ENCODE data around the gene UBE2V1.
"Not testable (repeated sequence)": the region's sequence is repeated elsewhere in the genome, so short reads cannot be mapped to it uniquely, and the experiment has no call there.

UBE2V1 gene

GRCh38 chr20:50115041-50115512, 2.1 kb upstream of the UBE2V1 start:
- no peak for DNase-seq

GRCh38 chr20:50113420-50114224, 672 bp upstream of the UBE2V1 start:
- no peak for DNase-seq

- no peak for DNase-seq
Observed at GRCh38 chr20:50111829-50112495, 988 bp downstream of the UBE2V1 start.

GRCh38 chr20:50111120-50111828, 1.7 kb downstream of the UBE2V1 start:
- DNase-seq = no peak

GRCh38 chr20:50110141-50111047, 2.6 kb downstream of the UBE2V1 start:
- DNase-seq = peak; percentile 62 to 78

GRCh38 chr20:50108556-50109235, 4.3 kb downstream of the UBE2V1 start:
- no peak for DNase-seq

- no peak for DNase-seq
Observed at GRCh38 chr20:50107796-50108331, 5.1 kb downstream of the UBE2V1 start.

- no peak for DNase-seq
Observed at GRCh38 chr20:50107086-50107660, 5.8 kb downstream of the UBE2V1 start.

GRCh38 chr20:50106669-50107068, 6.3 kb downstream of the UBE2V1 start:
- not testable (repeated sequence) for DNase-seq

GRCh38 chr20:50103464-50104107, 9.4 kb downstream of the UBE2V1 start:
- DNase-seq = peak; percentile 15 to 18

GRCh38 chr20:50102551-50102950, 10.4 kb downstream of the UBE2V1 start:
- DNase-seq = not testable (repeated sequence)

- DNase-seq = no peak
Observed at GRCh38 chr20:50101887-50102286, 11.1 kb downstream of the UBE2V1 start.

GRCh38 chr20:50101281-50101680, 11.7 kb downstream of the UBE2V1 start:
- peak; percentile 6 to 8 for DNase-seq

GRCh38 chr20:50100552-50100951, 12.4 kb downstream of the UBE2V1 start:
- no peak for DNase-seq

- DNase-seq = no peak
Observed at GRCh38 chr20:50099565-50099991, 13.4 kb downstream of the UBE2V1 start.

- no peak for DNase-seq
Observed at GRCh38 chr20:50099113-50099512, 13.8 kb downstream of the UBE2V1 start.

- no peak for DNase-seq
Observed at GRCh38 chr20:50098259-50098658, 14.7 kb downstream of the UBE2V1 start.

GRCh38 chr20:50097843-50098242, 15.1 kb downstream of the UBE2V1 start:
- no peak for DNase-seq

- DNase-seq = no peak
Observed at GRCh38 chr20:50096237-50096636, 16.7 kb downstream of the UBE2V1 start.

GRCh38 chr20:50095476-50096078, 17.4 kb downstream of the UBE2V1 start:
- DNase-seq = no peak

All from AML-193 (cell line).